Measurements from ENCODE around the gene ZP1.
A peak's percentile ranks its signal among the peaks of the same experiment; 100 is the strongest.
"Not testable (repeated sequence)": the region's sequence is repeated elsewhere in the genome, so short reads cannot be mapped to it uniquely, and the experiment has no call there.

ZP1 gene

GRCh38 chr11:60878245-60879101 is 11.1 kb downstream of the ZP1 start:
- DNase-seq (ENCODE audit: low read depth) = no peak

GRCh38 chr11:60879104-60879503 is 11.8 kb downstream of the ZP1 start:
- DNase-seq (ENCODE audit: low read depth) = no peak

GRCh38 chr11:60879971-60880588 is 12.7 kb downstream of the ZP1 start:
- no peak for DNase-seq (ENCODE audit: low read depth)

- DNase-seq (ENCODE audit: low read depth) = no peak
Measured at GRCh38 chr11:60880643-60881282, 13.4 kb downstream of the ZP1 start.

GRCh38 chr11:60887556-60887955 is 20.2 kb downstream of the ZP1 start:
- no peak for DNase-seq (ENCODE audit: low read depth)

GRCh38 chr11:60889869-60890311 is 22.5 kb downstream of the ZP1 start:
- no peak for DNase-seq (ENCODE audit: low read depth)

- DNase-seq (ENCODE audit: low read depth) = no peak
Measured at GRCh38 chr11:60890696-60891095, 23.4 kb downstream of the ZP1 start.

GRCh38 chr11:60891103-60891741 is 23.9 kb downstream of the ZP1 start:
- DNase-seq (ENCODE audit: low read depth) = no peak

- no peak for DNase-seq (ENCODE audit: low read depth)
Measured at GRCh38 chr11:60895687-60896086, 28.3 kb downstream of the ZP1 start.

- no peak for DNase-seq (ENCODE audit: low read depth)
Measured at GRCh38 chr11:60897496-60897895, 30.2 kb downstream of the ZP1 start.

- no peak for DNase-seq (ENCODE audit: low read depth)
Measured at GRCh38 chr11:60899046-60899936, 31.9 kb downstream of the ZP1 start.

- no peak for DNase-seq (ENCODE audit: low read depth)
Measured at GRCh38 chr11:60899977-60900376, 32.6 kb downstream of the ZP1 start.

GRCh38 chr11:60900673-60901404 is 33.5 kb downstream of the ZP1 start:
- DNase-seq (ENCODE audit: low read depth) = no peak

GRCh38 chr11:60902625-60903024 is 35.3 kb downstream of the ZP1 start:
- no peak for DNase-seq (ENCODE audit: low read depth)

GRCh38 chr11:60905047-60905446 is 37.7 kb downstream of the ZP1 start:
- no peak for DNase-seq (ENCODE audit: low read depth)

GRCh38 chr11:60905551-60906113 is 38.3 kb downstream of the ZP1 start:
- no peak for DNase-seq (ENCODE audit: low read depth)

- peak; percentile 91 for DNase-seq (ENCODE audit: low read depth)
Measured at GRCh38 chr11:60906132-60906972, 39.0 kb downstream of the ZP1 start, which contains the start of gene PRPF19. Gene PRPF19 (minus strand): TSS chr11:60906585. CDS start chr11:60906382, 203 bp downstream.

GRCh38 chr11:60908803-60909202 is 41.5 kb downstream of the ZP1 start:
- no peak for DNase-seq (ENCODE audit: low read depth)

GRCh38 chr11:60909680-60910280 is 42.4 kb downstream of the ZP1 start:
- DNase-seq (ENCODE audit: low read depth) = not testable (repeated sequence)
